ENCODE measurements around the gene ZNF417.

The ZNF417 gene

GRCh38 chr19:57947419-57948134 is 31.2 kb upstream of the ZNF417 start, which contains the start of gene ZNF256:
ZNF256 (minus strand) TSS chr19:57947706; CDS start chr19:57947474, 232 bp downstream.
- peak within 1 kb of the TSS; percentile 95 to 98 for H3K4me3 ChIP-seq (replicated peaks in 1 of 2; ENCODE audit: low read depth in 2 of 2, low read length in 2 of 2)
- DNase-seq (ENCODE audit: low read depth in 2 of 2) = peak; percentile 95 to 96
- peak; percentile 40 for TF ChIP-seq CTCF (IDR thresholded peaks at IDR 0.05; ENCODE audit: low read depth, low read length)

- no peak for TF ChIP-seq CTCF (IDR thresholded peaks at IDR 0.05; ENCODE audit: low read depth, low read length)
- no peak for DNase-seq (ENCODE audit: low read depth in 2 of 2)
- H3K4me3 ChIP-seq (replicated peaks in 1 of 2; ENCODE audit: low read depth in 2 of 2, low read length in 2 of 2) = peak overlapping the region; percentile 95 to 98
Observed at GRCh38 chr19:57947088-57947418, 30.7 kb upstream of the ZNF417 start.

GRCh38 chr19:57946316-57946715 is 29.9 kb upstream of the ZNF417 start:
- no peak for DNase-seq (ENCODE audit: low read depth in 2 of 2)
- no peak for TF ChIP-seq CTCF (IDR thresholded peaks at IDR 0.05; ENCODE audit: low read depth, low read length)
- H3K4me3 ChIP-seq (replicated peaks in 1 of 2; ENCODE audit: low read depth in 2 of 2, low read length in 2 of 2) = peak overlapping the region; percentile 95 to 98

GRCh38 chr19:57941593-57941992 is 25.2 kb upstream of the ZNF417 start:
- no peak overlapping the region for H3K4me3 ChIP-seq (replicated peaks in 1 of 2; ENCODE audit: low read depth in 2 of 2, low read length in 2 of 2)
- DNase-seq (ENCODE audit: low read depth in 2 of 2) = no peak
- no peak for TF ChIP-seq CTCF (IDR thresholded peaks at IDR 0.05; ENCODE audit: low read depth, low read length)

GRCh38 chr19:57935731-57936130 is 19.3 kb upstream of the ZNF417 start:
- DNase-seq (ENCODE audit: low read depth in 2 of 2) = no peak
- no peak overlapping the region for H3K4me3 ChIP-seq (replicated peaks in 1 of 2; ENCODE audit: low read depth in 2 of 2, low read length in 2 of 2)
- TF ChIP-seq CTCF (IDR thresholded peaks at IDR 0.05; ENCODE audit: low read depth, low read length) = no peak

GRCh38 chr19:57934820-57935665 is 18.7 kb upstream of the ZNF417 start, which contains the start of gene ZNF418:
ZNF418 (minus strand) TSS chr19:57935402; CDS start chr19:57933822, 1,580 bp downstream.
- TF ChIP-seq CTCF (IDR thresholded peaks at IDR 0.05; ENCODE audit: low read depth, low read length) = no peak
- peak; percentile 87 to 88 for DNase-seq (ENCODE audit: low read depth in 2 of 2)
- H3K4me3 ChIP-seq (replicated peaks in 1 of 2; ENCODE audit: low read depth in 2 of 2, low read length in 2 of 2) = peak within 1 kb of the TSS; percentile 83 to 89
